Measurements from ENCODE around the gene THOC2.

- TF ChIP-seq CTCF (IDR thresholded peaks at IDR 0.05 in 2 of 3, conservative IDR thresholded peaks at IDR 0.05 in 1 of 3; ENCODE audit: control insufficient read depth in 2 of 3, extremely low read depth in 1 of 3, insufficient read depth in 1 of 3, low read depth in 3 of 3, low read length in 3 of 3) (no peak), ATF2 (IDR thresholded peaks at IDR 0.05; ENCODE audit: low read length) (no peak), TARDBP (IDR thresholded peaks at IDR 0.05; ENCODE audit: borderline replicate concordance) (no peak)
Observed at GRCh38 chrX:123673813-123674212, 59.0 kb downstream of the THOC2 start.

Measured in GM12878 (cell line).